HUES48 (cell line): ENCODE data around the gene RAB3C.

ENCODE experiments used
- H3K27ac ChIP-seq: one replicate; pipeline ENCODE4 v1.7.0; 2013; ENCODE audit warnings: low read depth, low read length, inconsistent platforms
- H3K27me3 ChIP-seq: 2 replicates; pipeline ENCODE4 v1.6.1; 2013; ENCODE audit warnings: mild to moderate bottlenecking, low read length; ENCODE audit not compliant: control insufficient read depth, insufficient read depth
- H3K36me3 ChIP-seq: 2 replicates; pipeline ENCODE4 v1.6.1; 2013; ENCODE audit warnings: low read length; ENCODE audit not compliant: control insufficient read depth, insufficient read depth
- H3K4me1 ChIP-seq: 2 replicates; pipeline ENCODE4 v1.6.1; 2013; ENCODE audit warnings: mild to moderate bottlenecking, low read length; ENCODE audit not compliant: control insufficient read depth, insufficient read depth
- H3K4me3 ChIP-seq: 2 replicates; pipeline ENCODE4 v1.5.1; 2013; ENCODE audit warnings: mild to moderate bottlenecking, low read depth, low read length
- H3K9ac ChIP-seq: 2 replicates; pipeline ENCODE4 v1.6.1; 2013; ENCODE audit warnings: mild to moderate bottlenecking, low read depth, low read length, moderate library complexity
- H3K9me3 ChIP-seq: 2 replicates; pipeline ENCODE4 v1.6.1; 2013; ENCODE audit warnings: low read length; ENCODE audit not compliant: control insufficient read depth, insufficient read depth

The RAB3C gene

GRCh38 chr5:58773744-58774441, 191.0 kb downstream of the RAB3C start:
- Histone ChIP-seq H3K27ac (no peak overlapping the region), H3K4me1 (no peaks in the 10 kb centered on the region), H3K36me3 (no peaks in the 10 kb centered on the region), H3K4me3 (no peak overlapping the region), H3K9me3 (no peaks in the 10 kb centered on the region), H3K9ac (no peak overlapping the region), H3K27me3 (no peaks in the 10 kb centered on the region)

DNA sequence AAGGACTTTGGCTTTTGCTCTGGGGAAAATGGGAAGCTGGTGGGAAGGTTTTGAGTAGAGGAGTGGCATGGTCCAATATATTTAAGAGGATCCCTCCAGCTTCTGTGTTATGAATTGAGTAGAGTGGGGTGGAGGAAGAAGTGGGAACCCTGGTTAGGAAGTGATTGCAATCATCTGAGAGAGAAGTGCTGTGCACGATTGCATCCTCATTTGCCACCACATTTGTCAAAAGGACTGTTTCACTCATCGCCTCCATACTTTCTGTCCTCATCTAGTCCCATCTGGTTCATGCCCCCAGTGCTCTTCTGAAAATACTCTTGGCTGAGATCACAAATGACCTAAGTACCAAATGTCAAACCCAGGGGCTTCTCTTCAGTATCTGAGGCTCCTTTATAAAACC, 192.1 kb downstream of the RAB3C start:
- Histone ChIP-seq H3K4me3 (no peak overlapping the region), H3K27me3 (no peaks in the 10 kb centered on the region), H3K9ac (no peak overlapping the region), H3K36me3 (no peaks in the 10 kb centered on the region), H3K9me3 (no peaks in the 10 kb centered on the region), H3K27ac (no peak overlapping the region), H3K4me1 (no peaks in the 10 kb centered on the region)

DNA sequence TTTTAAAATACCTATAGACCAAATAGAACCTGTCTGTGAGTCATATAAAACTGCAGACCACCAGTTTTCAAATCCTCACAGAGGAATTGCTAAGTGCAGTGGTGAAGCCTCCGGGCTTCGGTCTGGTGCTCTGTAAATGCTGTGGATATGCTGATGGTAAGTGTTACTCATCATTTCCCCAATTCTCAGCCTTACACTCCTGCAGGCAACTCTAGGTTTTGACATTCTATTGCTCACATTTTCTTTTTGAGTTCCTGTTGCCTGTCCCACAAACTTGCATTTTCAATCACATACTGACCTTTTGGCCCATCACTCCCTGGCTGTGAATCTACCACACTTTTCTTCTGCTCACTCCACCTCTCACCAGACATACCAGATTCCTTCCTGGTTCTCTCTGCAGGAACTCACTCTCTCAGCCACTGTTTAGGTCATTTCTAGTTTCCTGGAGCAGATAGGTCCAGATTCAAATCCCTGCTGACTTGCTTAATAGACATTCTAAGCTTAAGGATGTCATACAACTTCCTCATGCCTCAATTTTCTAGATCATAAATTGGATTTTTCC, 192.9 kb downstream of the RAB3C start:
- no peaks in the 10 kb centered on the region for H3K36me3 ChIP-seq
- H3K27ac ChIP-seq, result no peak overlapping the region
- no peak overlapping the region for H3K9ac ChIP-seq
- no peaks in the 10 kb centered on the region for H3K27me3 ChIP-seq
- H3K4me1 ChIP-seq, result no peaks in the 10 kb centered on the region
- H3K9me3 ChIP-seq, result no peaks in the 10 kb centered on the region
- H3K4me3 ChIP-seq, result no peak overlapping the region

DNA sequence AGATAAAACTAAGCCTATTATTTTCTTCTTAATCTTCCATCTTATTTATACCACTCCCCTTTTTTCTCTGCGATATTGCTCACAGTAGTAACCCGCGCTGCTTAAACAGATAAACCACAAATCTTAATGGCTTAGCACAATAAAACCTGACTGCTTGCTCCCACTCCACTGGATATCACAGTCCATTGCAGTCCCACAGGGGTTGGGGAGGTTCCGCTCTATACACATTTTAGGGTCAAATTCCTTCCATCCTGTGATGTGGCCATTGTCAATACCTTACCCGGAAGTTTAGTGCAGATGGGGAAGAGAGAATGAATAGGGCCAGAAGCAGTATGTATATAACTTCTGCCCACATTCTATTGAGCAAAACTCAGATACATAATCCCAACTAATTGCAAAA, 193.7 kb downstream of the RAB3C start:
- Histone ChIP-seq H3K36me3 (no peaks in the 10 kb centered on the region), H3K27me3 (no peaks in the 10 kb centered on the region), H3K9me3 (no peaks in the 10 kb centered on the region), H3K4me1 (no peaks in the 10 kb centered on the region), H3K27ac (no peak overlapping the region), H3K4me3 (no peak overlapping the region), H3K9ac (no peak overlapping the region)

GRCh38 chr5:58778888-58779287, 196.0 kb downstream of the RAB3C start:
- no peaks in the 10 kb centered on the region for H3K27me3 ChIP-seq
- H3K36me3 ChIP-seq, result no peaks in the 10 kb centered on the region
- H3K9ac ChIP-seq, result no peak overlapping the region
- no peak overlapping the region for H3K4me3 ChIP-seq
- H3K9me3 ChIP-seq, result no peaks in the 10 kb centered on the region
- H3K27ac ChIP-seq, result no peak overlapping the region
- H3K4me1 ChIP-seq, result no peaks in the 10 kb centered on the region

DNA sequence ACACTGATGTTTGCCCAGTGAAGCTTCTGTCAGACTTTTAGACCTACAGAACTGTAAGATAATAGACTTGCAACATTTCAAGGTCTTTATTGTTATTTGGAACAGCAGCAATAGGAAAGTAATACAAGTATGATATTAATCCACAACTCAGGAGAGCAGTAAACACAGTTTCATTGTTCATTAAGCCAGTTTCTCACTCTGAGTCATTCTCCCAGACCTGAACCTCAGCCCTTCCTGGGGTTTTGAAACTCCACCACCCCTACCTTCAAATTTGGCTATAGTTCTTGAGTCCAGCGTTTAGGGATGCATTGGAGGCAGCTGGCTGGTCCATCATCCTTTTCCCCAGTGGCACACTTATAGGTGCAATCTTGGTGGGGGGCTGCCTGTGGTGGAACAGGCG, 203.2 kb downstream of the RAB3C start:
- Histone ChIP-seq H3K27me3 (no peaks in the 10 kb centered on the region), H3K4me1 (peaks cover 13% of the 10 kb centered on the region; the same call in 1 of the 2 replicates), H3K9ac (no peak overlapping the region), H3K9me3 (no peaks in the 10 kb centered on the region), H3K27ac (no peak overlapping the region), H3K4me3 (no peak overlapping the region), H3K36me3 (no peaks in the 10 kb centered on the region)

DNA sequence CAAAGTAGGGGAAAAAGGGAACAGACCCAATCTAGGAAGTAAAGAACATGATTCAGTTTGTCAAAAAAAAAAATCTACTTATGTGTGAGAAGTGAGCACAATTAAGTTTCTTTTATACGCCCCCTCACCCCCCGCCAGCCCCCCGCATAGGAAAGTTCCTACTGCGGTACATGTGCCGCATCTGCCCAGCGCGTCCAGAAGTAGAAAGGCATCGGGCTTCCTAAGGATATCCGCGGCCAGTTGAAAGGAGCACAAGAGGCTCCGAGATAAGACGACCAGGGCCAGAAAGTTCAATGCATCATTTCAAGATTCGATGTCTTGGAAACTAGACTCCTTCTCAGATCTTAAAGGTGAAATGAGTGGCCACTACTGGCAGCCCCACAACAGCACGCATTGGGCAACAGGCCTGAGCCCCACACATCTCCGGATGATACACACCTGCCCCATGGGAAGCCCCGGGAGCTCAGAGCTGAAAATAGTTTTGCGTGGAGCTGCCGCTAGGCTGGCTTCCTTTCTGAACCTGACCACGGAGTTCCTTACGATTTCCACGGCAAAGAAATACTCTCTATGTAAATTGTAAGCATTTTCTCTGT, 203.9 kb downstream of the RAB3C start:
- Histone ChIP-seq H3K36me3 (no peaks in the 10 kb centered on the region), H3K4me1 (peaks cover 13% of the 10 kb centered on the region; the same call in 1 of the 2 replicates), H3K4me3 (no peak overlapping the region), H3K9ac (no peak overlapping the region), H3K27me3 (no peaks in the 10 kb centered on the region), H3K9me3 (no peaks in the 10 kb centered on the region), H3K27ac (no peak overlapping the region)

DNA sequence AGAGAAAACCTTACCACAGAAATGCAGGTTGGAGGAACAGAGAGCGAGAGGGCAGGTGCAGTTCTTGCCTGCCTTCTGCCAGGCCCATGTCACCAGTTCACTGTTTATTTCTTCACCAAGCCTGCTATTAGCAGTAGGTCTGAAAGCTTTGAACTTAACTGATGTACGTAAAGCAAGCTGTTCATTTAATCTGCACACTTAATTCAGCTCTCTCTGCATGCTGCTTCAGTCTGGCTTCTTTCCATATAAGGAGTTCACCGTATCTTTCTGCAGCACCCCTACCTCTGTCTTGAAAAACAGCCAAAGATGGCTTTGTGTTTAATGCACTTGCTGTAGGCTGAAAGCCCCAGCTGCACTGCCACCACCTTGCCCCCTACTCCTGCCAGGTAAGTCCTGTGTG, 205.1 kb downstream of the RAB3C start:
- Histone ChIP-seq H3K4me3 (no peak overlapping the region), H3K27ac (no peak overlapping the region), H3K9ac (no peak overlapping the region), H3K4me1 (peaks cover 13% of the 10 kb centered on the region; the same call in 1 of the 2 replicates), H3K9me3 (no peaks in the 10 kb centered on the region), H3K27me3 (no peaks in the 10 kb centered on the region), H3K36me3 (no peaks in the 10 kb centered on the region)

DNA sequence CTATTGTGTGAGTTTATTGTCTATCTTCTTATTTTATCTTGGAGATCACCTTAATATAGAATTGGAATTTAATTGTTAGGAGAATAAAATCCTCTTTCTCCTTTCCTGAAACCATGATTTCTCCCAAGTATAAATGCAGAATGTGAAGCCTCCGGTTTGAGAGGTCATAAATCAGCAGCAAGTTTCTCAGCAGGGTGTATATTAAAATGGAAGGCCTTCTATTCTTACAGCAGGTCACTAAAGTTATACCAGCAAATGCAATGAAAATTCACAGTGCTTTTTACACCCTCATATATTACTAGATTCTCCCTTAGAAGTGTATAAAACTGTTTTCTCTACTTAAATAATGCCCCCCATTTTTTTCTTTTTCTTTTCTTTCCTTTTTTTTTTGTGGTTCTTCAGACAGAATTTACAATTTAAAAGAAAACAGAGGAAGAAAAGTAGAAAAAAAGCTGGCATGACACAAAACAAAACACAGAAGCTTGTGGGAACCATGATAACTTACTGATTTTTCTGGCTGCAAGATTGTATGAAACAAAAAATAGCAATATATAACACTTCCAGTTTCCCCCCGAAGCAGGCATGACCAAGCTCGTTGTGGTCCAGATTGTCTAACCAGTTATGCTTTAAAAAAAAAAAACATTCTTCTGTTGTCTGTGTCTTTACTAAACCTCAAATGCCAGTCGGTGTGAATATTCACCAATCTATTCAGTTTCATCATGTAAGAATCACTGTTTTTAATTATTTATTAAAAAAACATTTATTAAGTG, 211.2 kb downstream of the RAB3C start:
- no peaks in the 10 kb centered on the region for H3K36me3 ChIP-seq
- H3K9ac ChIP-seq, result no peak overlapping the region
- no peaks in the 10 kb centered on the region for H3K27me3 ChIP-seq
- no peak overlapping the region for H3K27ac ChIP-seq
- no peak overlapping the region for H3K4me3 ChIP-seq
- H3K9me3 ChIP-seq, result no peaks in the 10 kb centered on the region
- H3K4me1 ChIP-seq, result peaks cover 11% of the 10 kb centered on the region; the same call in 1 of the 2 replicates

GRCh38 chr5:58794875-58795274, 212.0 kb downstream of the RAB3C start:
- Histone ChIP-seq H3K4me3 (no peak overlapping the region), H3K4me1 (peaks cover 16% of the 10 kb centered on the region), H3K36me3 (no peaks in the 10 kb centered on the region), H3K9ac (no peak overlapping the region), H3K9me3 (no peaks in the 10 kb centered on the region), H3K27me3 (no peaks in the 10 kb centered on the region), H3K27ac (no peak overlapping the region)

DNA sequence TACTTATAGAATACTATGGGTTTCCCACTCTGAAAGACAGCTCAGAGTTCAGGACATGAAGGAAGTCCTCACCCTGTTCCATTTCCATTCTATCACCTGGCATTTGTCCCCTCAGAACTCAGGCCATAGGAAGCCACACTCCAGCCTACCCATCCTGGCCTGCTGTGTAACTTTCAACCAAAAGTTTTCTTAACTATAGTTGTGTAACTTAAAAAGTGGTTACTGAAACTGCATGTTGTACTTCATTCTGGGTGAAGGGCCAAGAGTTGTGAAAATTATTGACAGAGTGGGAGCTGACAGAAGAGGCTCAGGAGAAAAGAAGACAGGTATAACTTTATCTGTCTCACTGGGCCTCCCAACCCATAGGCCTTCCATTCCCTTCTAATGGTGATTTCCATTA, 212.5 kb downstream of the RAB3C start:
- no peaks in the 10 kb centered on the region for H3K27me3 ChIP-seq
- no peaks in the 10 kb centered on the region for H3K36me3 ChIP-seq
- H3K27ac ChIP-seq, result no peak overlapping the region
- no peak overlapping the region for H3K4me3 ChIP-seq
- peaks cover 17% of the 10 kb centered on the region for H3K4me1 ChIP-seq
- no peak overlapping the region for H3K9ac ChIP-seq
- no peaks in the 10 kb centered on the region for H3K9me3 ChIP-seq
